NCI-H2107 treated with DMSO at 0.1 percent for 48 hours (cell line): ENCODE results near the gene WDR64.
"Not testable (repeated sequence)": the region's sequence is repeated elsewhere in the genome, so short reads cannot be mapped to it uniquely, and the experiment has no call there.

ENCODE experiments used
- DNase-seq: peaks from one replicate; lab custom pipeline; 2025; ENCODE audit not compliant: unreplicated experiment; lab: John Stamatoyannopoulos, UW

WDR64 gene

DNA sequence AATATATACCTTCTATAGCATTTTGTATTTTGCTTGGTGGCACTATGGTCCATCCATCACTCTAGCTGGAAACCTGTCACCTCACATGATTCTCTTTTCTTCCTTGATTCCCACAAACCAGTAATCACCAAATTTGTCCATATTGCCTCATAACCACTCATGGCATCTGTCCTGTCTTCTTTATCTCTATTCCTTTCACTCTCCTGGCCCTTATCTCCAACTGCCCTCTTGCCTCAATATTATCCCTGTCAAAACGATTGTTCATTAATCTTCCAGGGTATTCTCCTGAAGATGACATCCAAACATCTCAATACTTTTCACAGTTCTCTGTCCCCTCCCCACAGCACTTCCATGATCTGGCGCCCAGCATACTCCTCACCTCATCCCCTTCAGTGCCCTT, 46.1 kb downstream of the WDR64 start:
- DNase-seq, result no peak

- no peak for DNase-seq
These were observed 49.6 kb downstream of the WDR64 start for GRCh38 chr1:241701483-241702295.

DNA sequence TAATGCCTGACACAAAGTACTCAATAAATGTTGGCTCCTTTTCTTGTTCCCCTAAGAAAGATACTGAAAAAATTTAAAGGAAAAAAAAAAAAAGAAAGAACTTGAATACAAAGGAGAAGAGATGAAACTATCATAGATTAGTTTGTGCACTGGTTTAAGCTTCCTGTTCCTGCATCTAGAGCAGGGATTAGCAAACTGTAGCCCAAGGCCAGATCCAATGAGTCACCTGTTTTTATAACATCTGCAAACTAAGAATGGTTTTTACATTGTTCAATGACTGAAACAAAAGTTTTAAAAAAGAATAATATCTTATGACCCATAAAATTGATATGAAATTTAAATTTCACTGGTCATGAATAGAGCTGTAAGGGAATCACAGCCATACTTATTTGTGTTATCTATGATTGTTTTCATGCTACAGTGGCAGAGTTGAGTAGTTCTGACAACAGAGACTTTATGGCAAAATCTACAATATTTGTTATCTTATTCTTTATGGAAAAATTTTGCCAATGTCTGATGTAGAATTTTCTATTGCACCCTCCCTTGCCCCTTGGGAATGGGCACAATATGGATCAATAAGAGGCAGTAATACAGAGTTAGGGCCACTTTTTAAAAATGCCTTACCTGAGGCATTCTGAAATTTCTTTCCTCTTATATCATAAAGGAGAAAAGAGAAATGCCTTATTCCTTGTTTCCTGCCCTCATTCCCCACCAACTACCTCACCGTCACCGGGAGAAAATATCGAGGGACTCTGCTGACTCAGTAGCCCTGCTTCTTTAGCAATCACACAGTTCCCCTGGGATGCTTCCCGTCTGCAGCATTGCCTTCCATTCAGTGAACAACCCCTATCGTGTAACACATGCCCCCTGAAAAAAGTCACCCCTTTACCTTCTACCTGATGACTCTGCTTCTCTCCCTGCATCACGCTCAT, 50.6 kb downstream of the WDR64 start:
- no peak for DNase-seq

DNA sequence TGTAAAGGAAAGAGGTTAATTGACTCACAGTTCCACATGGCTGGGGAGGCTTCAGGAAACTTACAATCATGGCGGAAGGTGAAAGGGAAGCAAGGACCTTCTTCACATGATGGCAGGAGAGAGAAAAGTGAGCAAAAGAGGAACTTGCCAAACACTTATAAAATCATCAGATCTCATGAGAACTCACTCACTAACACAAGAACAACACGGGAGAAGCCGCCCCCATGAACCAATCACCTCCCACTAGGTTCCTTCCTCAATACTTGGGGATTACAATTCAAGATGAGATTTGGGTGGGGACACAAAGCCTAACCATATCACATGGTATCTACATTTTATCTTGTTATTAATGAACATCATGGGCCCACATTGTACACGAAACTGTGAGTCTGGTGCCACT, 51.7 kb downstream of the WDR64 start:
- not testable (repeated sequence) for DNase-seq

- DNase-seq, result no peak
These were observed 54.2 kb downstream of the WDR64 start for GRCh38 chr1:241706257-241706656.

GRCh38 chr1:241706967-241707366, 54.9 kb downstream of the WDR64 start:
- DNase-seq, result no peak

- no peak for DNase-seq
These were observed 55.4 kb downstream of the WDR64 start for GRCh38 chr1:241707442-241707841.

GRCh38 chr1:241711326-241711725, 59.2 kb downstream of the WDR64 start:
- DNase-seq, result peak; percentile 59

DNA sequence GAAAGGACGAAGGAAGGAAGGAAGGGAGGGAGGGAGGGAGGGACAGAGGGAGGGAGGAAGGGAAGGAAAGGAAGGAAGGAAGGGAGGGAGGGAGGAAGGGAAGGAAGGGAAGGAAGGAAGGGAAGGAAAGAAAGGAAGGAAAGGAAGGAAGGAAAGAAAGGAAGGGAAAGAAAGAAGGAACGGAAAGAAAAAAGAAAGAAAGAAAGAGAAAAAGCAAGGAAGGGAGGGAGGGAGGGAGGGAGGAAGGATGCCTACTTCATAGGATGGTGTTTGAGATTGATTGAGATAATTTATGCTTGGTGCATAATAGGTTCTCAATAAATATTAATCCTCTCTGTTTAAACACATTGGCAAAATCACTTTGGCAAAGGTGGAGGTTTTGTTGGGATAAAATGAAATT, 61.2 kb downstream of the WDR64 start:
- DNase-seq, result no peak

DNA sequence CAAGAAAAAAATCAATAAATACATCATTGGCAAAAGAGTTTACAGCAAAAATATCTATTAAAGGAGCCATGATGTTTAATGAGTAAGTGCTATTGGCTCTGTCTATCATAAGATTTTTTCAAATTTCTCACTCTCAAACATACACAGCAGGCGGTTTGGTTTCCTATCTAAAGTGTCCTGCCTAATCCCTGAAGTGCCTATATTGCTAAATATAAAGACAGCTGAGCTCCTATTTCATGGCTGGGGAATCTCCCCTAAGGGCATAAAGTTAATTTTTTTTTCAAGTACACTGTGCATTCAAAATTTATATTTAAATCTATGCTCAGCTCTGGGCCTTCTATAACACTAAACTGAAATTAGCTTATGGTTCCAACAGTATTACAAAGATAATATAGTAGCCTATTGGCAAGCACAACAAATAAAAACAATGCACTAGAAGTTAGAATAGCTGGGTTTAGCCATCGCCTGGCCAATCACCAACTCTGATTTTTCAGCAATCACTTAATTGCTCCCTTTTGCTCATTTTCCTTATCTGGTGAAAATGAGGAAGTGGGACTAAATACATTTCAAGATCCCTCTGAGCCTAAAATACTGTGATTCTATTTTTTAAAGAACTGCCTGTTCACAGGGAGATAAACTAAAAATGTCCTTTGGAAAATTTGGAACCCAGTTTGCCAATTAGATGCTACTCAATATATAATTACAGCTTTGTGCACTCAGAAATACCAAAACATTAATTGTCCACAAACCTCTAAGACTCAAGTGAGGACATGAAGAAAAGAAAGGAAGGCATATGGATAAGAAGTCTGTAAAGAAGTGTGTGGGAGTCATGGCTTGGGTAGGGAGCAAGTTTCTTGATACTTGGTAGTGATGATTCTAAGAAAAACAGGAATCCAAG, 62.5 kb downstream of the WDR64 start:
- DNase-seq, result peak; percentile 49

DNA sequence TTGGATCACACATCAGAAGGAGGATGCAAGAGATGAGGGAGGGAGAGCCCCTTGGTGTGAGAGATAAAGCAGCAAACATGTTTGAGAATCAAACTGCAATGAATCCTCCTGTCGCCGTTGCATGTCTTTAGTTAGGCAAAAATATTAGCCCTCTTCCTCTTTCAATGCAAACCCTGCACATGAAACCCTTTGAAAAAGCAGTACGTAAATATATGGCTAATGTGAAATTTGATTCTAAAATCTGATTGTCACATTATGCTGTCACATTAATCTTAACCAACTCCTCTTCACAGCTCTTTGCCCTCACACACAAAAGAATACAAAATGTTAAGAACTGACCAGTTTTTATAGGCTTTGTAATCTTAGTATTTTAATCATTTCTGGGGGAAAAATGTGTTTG, 63.4 kb downstream of the WDR64 start:
- DNase-seq, result peak; percentile 56

- no peak for DNase-seq
These were observed 63.9 kb downstream of the WDR64 start for GRCh38 chr1:241715956-241716355.

DNA sequence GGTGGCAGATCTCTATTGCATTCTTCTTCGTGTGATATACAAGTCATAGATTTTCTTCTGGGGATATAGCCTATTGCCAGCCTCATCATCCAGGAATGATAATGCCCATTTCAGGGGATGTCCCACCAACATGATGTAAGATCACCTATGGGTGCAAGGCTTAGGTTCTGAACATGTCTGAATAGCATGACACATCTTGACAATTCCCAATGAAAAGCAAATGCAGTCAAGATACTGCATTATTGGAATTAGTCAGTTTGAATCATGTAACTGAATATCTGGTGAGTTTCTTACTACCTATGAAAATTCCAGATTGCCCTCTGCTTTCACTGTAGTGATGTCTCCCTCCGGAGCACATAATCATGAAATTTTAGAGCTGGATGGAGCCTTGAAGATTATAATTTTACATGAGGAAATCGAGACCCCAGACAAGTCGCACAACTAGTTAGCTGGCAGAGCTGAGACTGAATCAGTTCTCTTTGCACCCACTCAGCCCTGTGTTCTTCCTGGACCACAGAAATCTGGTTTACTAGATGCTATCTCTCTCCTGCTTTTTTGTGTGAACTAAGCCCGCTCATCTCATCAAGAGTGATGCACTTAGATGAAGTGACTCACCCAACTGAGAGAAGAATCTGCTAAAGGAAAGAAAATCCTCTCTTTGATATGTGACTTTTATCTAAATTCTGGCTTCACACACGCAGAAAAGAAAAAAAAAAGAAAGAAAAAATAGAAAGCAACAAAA, 65.0 kb downstream of the WDR64 start:
- DNase-seq, result no peak

GRCh38 chr1:241717975-241718374, 65.9 kb downstream of the WDR64 start:
- peak; percentile 35 for DNase-seq

DNA sequence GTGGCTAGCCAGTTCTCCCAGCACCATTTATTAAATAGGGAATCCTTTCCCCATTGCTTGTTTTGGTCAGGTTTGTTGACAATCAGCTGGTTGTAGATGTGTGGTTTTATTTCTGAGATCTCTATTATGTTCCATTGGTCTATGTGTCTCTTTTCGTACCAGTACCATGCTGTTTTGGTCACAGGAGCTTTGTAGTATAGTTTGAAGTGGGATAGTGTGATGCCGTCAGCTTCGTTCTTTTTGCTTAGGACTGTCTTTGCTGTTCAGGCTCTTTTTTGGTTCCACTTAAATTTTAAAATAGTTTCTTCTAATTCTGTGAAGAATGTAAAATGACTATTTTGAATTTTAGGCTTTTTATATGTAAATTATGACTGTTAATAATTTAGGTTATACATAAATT, 68.9 kb downstream of the WDR64 start:
- DNase-seq, result no peak

DNA sequence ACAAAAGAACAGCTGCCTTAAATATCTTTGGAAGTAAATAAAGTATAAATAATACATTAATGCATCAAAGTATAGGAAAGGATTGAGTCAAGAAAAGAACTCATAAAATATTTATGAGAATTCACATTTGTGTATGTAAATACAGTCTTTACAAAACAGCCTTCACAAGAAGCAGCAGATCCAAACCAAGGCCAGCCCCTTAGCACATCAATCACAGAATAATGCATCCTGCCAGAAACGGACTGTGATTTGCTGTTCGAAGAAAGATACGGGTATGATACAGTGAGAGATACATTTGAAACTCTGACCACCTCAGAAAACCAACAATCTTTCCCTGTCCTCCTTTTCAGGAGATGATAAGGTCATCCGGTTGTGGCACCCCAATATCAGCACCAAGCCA, 70.9 kb downstream of the WDR64 start:
- DNase-seq, result no peak

DNA sequence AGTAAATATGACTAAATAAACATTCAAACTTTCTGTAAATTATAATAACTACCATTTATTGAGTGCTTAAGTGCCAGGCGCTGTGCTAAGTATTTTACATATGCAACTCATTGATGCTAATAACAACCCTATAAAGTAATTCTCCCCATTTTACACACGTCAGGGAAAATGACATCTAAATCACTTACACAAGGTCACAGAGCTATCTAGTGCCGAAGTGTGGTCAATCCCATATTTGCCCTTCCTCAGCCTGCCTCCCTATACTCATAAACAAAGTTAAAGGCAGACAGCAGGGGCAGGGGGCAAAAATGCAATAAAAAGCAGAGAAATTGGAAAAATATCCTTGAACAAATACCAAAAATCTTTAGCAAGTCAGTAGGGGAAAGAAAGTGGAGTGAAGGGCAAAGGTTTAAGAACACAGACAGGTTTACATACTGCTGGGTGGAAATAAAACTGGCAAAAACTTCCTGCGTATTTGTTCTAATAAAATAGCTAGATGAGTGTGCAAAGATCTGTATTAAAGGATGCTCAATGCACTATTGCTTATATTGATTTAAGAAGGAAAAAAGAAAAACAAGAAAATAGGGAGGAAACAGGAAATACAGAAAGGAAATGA, 72.8 kb downstream of the WDR64 start:
- DNase-seq, result no peak

GRCh38 chr1:241730031-241730430, 78.0 kb downstream of the WDR64 start:
- DNase-seq, result no peak

DNA sequence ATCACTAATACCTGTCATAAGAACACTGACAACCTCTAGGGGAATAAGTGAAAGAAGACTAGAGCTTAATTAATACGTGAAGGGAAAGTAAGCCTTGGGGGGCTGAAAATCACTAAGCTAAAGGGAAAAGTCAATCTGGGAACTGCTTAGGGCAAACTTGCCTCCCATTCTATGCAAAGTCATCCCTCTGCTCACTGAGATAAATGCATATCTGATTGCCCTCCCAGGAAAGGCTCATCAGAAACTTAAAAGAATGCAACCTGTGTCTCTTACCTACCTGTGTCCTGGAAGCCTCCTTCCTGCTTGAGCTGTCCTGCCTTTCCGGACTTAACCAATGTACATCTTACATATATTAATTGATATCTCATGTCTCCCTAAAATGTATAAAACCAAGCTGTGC, 81.8 kb downstream of the WDR64 start:
- no peak for DNase-seq

DNA sequence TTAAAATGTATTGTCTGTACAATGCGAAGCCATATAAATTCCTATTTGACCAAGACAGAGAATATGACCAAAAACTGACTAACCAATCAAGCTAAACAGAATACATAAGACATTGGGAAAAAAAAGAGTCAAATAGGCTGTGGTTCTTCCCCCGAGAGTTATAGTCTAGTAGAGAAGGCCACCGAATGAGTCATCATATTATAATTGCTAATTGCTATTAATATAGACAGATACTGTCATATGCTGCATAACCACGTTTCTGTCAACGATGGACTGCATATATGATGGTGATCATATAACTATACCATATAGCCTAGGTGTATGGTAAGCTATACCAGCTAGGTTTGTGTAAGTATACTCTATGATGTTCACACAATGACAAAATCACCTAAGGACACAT, 82.5 kb downstream of the WDR64 start:
- no peak for DNase-seq
